Stimulated activated CD8-positive, alpha-beta memory T cell treated with anti-CD3 and anti-CD28 coated beads, Interleukin-7, amount 100 ng/mL, for 1 hour (primary cell): ENCODE measurements around the gene OR1S2.
"Not testable (repeated sequence)": the region's sequence is repeated elsewhere in the genome, so short reads cannot be mapped to it uniquely, and the experiment has no call there.

Source experiments
- DNase-seq, 2 donors: peaks; one replicate each; pipeline ENCODE4 v3.0.0-alpha.2; 2020; ENCODE audit warnings: low read depth in 2 of 2

OR1S2 gene

GRCh38 chr11:58204042-58204441 lies at the start of gene OR1S2:
Gene OR1S2, minus strand, starts transcription at chr11:58204142. Its CDS starts 0 bp downstream, at chr11:58204142.
- DNase-seq = no peak

- no peak for DNase-seq
These were observed 40.0 kb upstream of the OR1S2 start for GRCh38 chr11:58243954-58244353.

GRCh38 chr11:58227956-58228615 lies 24.1 kb upstream of the OR1S2 start:
- no peak for DNase-seq

GRCh38 chr11:58222721-58223120 lies 18.8 kb upstream of the OR1S2 start:
- no peak for DNase-seq

GRCh38 chr11:58216476-58216875 lies 12.5 kb upstream of the OR1S2 start:
- DNase-seq = no peak

- not testable (repeated sequence) for DNase-seq
These were observed 8.5 kb upstream of the OR1S2 start, which contains the start of gene OR1S1 for GRCh38 chr11:58212420-58212819. Gene OR1S1, plus strand, starts transcription at chr11:58212720.

- DNase-seq = no peak
These were observed 4.7 kb downstream of the OR1S2 start for GRCh38 chr11:58199271-58199670.

GRCh38 chr11:58195939-58196338 lies 8.0 kb downstream of the OR1S2 start:
- no peak for DNase-seq

- no peak for DNase-seq
These were observed 10.6 kb downstream of the OR1S2 start for GRCh38 chr11:58193391-58193790.

- no peak for DNase-seq
These were observed 11.7 kb downstream of the OR1S2 start for GRCh38 chr11:58192229-58192628.

GRCh38 chr11:58188770-58189169 lies 15.2 kb downstream of the OR1S2 start, which contains the start of gene OR9Q2:
Gene OR9Q2, plus strand, starts transcription at chr11:58189070. Its CDS starts 1,421 bp downstream, at chr11:58190491.
- DNase-seq = no peak

- no peak for DNase-seq
These were observed 17.0 kb downstream of the OR1S2 start for GRCh38 chr11:58186938-58187337.

- DNase-seq = no peak
These were observed 24.3 kb downstream of the OR1S2 start for GRCh38 chr11:58179648-58180047.

GRCh38 chr11:58178444-58178843 lies 25.5 kb downstream of the OR1S2 start:
- DNase-seq = no peak

GRCh38 chr11:58177409-58178054 lies 26.4 kb downstream of the OR1S2 start:
- DNase-seq = no peak

- DNase-seq = no peak
These were observed 38.3 kb downstream of the OR1S2 start for GRCh38 chr11:58165504-58166106.

- DNase-seq = no peak
These were observed 39.0 kb downstream of the OR1S2 start for GRCh38 chr11:58164990-58165389.

GRCh38 chr11:58164389-58164788 lies 39.6 kb downstream of the OR1S2 start:
- no peak for DNase-seq
